ENCODE measurements around the gene ATP6V1D.

GRCh38 chr14:67389811-67390534 lies 30.4 kb upstream of the ATP6V1D start:
- TF ChIP-seq, protein P1, sequence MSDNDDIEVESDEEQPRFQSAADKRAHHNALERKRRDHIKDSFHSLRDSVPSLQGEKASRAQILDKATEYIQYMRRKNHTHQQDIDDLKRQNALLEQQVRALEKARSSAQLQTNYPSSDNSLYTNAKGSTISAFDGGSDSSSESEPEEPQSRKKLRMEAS (IDR thresholded peaks at IDR 0.05; ENCODE audit: low read depth, low read length) = no peak
- no peak for TF ChIP-seq CTCF (IDR thresholded peaks at IDR 0.05; ENCODE audit: low read depth, low read length)
- no peak for TF ChIP-seq MYC (IDR thresholded peaks at IDR 0.05; ENCODE audit: low read depth, low read length)
- no peak for TF ChIP-seq POLR2A (IDR thresholded peaks at IDR 0.05; ENCODE audit: extremely low read depth, insufficient read length)
